GM12872 (cell line): ENCODE measurements around the gene NCR1.

Experiments used
- TF ChIP-seq, protein P1 (sequence below): IDR thresholded peaks from 3 replicates; pipeline ENCODE4 v1.5.1; 2011; ENCODE audit warnings: low read depth, mild to moderate bottlenecking, low read length, moderate library complexity; ENCODE audit not compliant: insufficient read depth

NCR1 gene

DNA sequence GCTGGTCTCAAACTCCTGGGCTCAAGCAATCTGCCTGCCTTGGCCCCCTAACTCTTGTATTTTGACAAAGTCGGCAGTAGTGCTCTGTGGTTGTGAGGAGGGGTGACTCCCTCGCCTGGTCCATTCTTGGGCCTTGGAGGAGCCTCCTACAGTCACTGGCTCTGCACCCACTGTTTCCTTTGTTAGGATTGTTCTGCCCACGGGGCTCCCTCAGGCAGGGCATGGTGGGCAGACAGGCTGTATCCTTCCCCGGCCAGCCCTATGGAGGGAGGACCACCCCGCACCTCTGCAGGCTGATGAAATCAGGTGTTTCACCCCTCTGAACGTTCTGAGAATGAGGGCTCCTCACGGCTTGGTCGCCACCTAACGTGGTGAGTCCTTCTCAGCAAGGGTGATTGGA, 22.7 kb upstream of the NCR1 start:
- TF ChIP-seq, protein P1, sequence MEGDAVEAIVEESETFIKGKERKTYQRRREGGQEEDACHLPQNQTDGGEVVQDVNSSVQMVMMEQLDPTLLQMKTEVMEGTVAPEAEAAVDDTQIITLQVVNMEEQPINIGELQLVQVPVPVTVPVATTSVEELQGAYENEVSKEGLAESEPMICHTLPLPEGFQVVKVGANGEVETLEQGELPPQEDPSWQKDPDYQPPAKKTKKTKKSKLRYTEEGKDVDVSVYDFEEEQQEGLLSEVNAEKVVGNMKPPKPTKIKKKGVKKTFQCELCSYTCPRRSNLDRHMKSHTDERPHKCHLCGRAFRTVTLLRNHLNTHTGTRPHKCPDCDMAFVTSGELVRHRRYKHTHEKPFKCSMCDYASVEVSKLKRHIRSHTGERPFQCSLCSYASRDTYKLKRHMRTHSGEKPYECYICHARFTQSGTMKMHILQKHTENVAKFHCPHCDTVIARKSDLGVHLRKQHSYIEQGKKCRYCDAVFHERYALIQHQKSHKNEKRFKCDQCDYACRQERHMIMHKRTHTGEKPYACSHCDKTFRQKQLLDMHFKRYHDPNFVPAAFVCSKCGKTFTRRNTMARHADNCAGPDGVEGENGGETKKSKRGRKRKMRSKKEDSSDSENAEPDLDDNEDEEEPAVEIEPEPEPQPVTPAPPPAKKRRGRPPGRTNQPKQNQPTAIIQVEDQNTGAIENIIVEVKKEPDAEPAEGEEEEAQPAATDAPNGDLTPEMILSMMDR, result no peak

DNA sequence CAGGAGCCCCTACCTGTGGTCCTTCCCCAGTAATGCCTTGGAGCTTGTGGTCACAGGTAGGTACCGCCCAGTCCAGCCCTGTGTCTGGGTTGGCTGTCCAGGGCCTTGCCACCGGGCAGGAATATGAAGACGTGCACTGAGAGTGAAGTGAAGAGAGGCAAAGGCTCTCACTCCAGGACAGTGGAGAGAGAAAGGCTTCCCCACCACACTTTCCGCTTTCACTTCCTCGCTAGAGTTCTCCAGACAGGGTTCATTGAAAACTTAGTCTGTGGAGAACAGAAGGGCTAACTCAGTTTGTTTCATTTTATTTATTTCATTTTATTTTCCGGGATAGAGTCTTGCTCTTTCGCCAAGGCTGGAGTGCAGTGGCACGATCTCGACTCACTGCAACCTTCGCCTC, 17.7 kb upstream of the NCR1 start:
- TF ChIP-seq, protein P1, result no peak

- TF ChIP-seq, protein P1, result no peak
Measured at GRCh38 chr19:54889566-54889965, 16.4 kb upstream of the NCR1 start.

GRCh38 chr19:54893406-54893805, 12.5 kb upstream of the NCR1 start:
- TF ChIP-seq, protein P1, result no peak

DNA sequence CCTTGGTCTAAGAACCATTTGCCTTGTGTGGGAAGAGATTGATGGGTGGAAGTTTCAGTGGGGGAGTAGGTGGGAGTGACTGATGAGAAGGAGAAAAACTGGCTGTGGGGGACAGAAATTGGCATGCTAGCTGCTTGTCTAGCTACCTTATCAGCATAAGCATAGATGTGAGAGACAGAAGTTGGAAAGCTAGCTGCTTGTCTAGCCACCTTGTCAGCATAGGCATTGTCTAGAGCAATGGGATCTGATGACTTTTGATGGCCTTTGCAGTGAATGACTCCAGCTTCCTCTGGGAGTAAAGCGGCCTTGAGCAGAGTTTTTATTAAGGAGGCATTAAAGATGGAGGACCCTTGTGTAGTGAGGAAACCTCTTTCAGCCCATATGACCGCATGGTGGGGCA, 9.9 kb upstream of the NCR1 start:
- TF ChIP-seq, protein P1, result no peak

GRCh38 chr19:54902061-54902460, 3.9 kb upstream of the NCR1 start:
- TF ChIP-seq, protein P1, result no peak

GRCh38 chr19:54903303-54903702, 2.6 kb upstream of the NCR1 start:
- TF ChIP-seq, protein P1, result no peak

GRCh38 chr19:54905421-54905802, 536 bp upstream of the NCR1 start:
- TF ChIP-seq, protein P1, result no peak
